Brain microvascular endothelial cell (primary cell): ENCODE results near the gene SASH3.

Experiments used
- DNase-seq: peaks from one replicate; pipeline ENCODE4 v3.0.0-alpha.2; 2020
- H3K27ac ChIP-seq: fragments of 250-450 bp; sonication (Bioruptor Pico); 2 replicates; pipeline ENCODE4 v1.5.1; 2020; ENCODE audit warnings: mild to moderate bottlenecking, moderate library complexity
- H3K27me3 ChIP-seq: fragments of 250-450 bp; sonication (Bioruptor Pico); replicated peaks from 2 replicates; pipeline ENCODE4 v1.5.1; 2020; ENCODE audit warnings: mild to moderate bottlenecking
- H3K36me3 ChIP-seq: fragments of 250-450 bp; sonication (Bioruptor Pico); replicated peaks from 2 replicates; pipeline ENCODE4 v1.5.1; 2020; ENCODE audit warnings: mild to moderate bottlenecking
- H3K4me3 ChIP-seq: 2 replicates; pipeline ENCODE4 v1.5.1; 2011; ENCODE audit warnings: low read depth, mild to moderate bottlenecking, control low read depth, low read length, moderate library complexity
- CTCF ChIP-seq: IDR thresholded peaks from 2 replicates; pipeline ENCODE4 v1.5.1; 2011; ENCODE audit warnings: low read depth, mild to moderate bottlenecking, moderate library complexity, low read length, control low read depth, inconsistent platforms; ENCODE audit errors: missing control alignments
- in situ Hi-C: cut with HindIII; loops from 2 replicates; pipeline ENCODE4 v1.10.0; 2017; ENCODE audit warnings: low sequenced_read_pairs, low pct_ligation_motif_present

The SASH3 gene

DNA sequence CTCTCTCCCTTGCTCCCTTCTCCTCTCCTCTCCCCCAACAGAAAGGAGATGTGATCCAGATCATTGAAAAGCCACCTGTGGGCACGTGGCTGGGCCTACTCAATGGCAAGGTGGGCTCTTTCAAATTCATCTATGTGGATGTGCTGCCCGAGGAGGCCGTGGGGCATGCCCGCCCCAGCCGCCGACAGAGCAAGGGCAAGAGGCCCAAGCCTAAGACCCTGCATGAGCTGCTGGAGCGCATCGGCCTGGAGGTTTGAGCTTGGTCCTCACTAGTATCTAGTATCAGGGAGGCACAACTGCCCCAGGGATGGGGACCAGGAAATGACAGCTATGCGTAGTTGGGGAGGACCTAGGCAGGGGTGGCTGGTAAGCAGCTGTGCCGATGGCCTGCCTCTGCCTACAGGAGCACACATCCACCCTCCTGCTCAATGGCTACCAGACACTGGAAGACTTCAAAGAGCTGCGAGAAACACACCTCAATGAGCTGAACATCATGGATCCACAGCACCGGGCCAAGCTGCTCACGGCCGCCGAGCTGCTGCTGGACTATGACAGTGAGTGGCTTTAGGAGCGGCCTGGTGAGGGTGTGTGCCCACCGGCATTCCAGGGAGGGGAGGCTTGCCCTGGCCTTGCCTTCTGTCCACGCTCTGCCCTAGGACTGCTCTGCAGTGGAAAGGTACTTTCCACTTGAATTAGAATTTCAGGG lies 13.0 kb downstream of the SASH3 start:
- no peak for TF ChIP-seq CTCF
- in situ Hi-C loops = no loop called here
- H3K4me3 ChIP-seq = no peak overlapping the region
- no peaks in the 10 kb centered on the region for H3K27me3 ChIP-seq
- no peaks in the 10 kb centered on the region for H3K36me3 ChIP-seq
- DNase-seq = no peak
- no peak overlapping the region for H3K27ac ChIP-seq

DNA sequence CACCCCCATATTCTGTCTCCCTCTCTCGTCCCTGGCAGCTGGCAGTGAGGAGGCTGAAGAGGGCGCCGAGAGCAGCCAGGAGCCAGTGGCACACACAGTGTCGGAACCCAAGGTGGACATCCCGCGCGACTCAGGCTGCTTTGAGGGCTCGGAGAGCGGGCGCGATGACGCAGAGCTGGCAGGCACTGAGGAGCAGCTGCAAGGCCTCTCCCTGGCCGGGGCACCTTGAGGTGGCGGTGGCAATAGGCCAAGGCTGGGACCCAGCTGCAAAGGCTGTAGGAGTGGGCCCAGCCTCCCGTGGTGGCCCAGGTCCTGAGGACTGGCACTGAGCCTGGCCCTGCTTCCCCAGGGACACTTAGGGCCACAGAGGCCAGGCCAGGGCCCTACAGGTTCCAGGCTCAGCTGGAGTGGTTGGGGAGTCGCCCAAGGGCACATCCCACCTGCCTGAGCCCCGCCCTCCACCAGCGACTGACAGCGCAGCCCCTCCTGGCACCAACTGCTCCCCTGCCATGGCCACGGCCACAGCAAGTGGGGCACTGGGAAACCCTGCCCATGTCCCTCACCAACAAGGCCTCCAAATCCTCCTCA lies 13.9 kb downstream of the SASH3 start:
- Histone ChIP-seq H3K27ac (no peak overlapping the region), H3K4me3 (no peak overlapping the region), H3K36me3 (no peaks in the 10 kb centered on the region), H3K27me3 (no peaks in the 10 kb centered on the region)
- DNase-seq = no peak
- TF ChIP-seq CTCF = no peak
- in situ Hi-C loops = no loop called here

GRCh38 chrX:129795584-129795983 lies 15.8 kb downstream of the SASH3 start:
- H3K27ac ChIP-seq = no peak overlapping the region
- in situ Hi-C loops = no loop called here
- no peak for DNase-seq
- no peaks in the 10 kb centered on the region for H3K27me3 ChIP-seq
- H3K4me3 ChIP-seq = no peak overlapping the region
- no peak for TF ChIP-seq CTCF
- no peaks in the 10 kb centered on the region for H3K36me3 ChIP-seq

DNA sequence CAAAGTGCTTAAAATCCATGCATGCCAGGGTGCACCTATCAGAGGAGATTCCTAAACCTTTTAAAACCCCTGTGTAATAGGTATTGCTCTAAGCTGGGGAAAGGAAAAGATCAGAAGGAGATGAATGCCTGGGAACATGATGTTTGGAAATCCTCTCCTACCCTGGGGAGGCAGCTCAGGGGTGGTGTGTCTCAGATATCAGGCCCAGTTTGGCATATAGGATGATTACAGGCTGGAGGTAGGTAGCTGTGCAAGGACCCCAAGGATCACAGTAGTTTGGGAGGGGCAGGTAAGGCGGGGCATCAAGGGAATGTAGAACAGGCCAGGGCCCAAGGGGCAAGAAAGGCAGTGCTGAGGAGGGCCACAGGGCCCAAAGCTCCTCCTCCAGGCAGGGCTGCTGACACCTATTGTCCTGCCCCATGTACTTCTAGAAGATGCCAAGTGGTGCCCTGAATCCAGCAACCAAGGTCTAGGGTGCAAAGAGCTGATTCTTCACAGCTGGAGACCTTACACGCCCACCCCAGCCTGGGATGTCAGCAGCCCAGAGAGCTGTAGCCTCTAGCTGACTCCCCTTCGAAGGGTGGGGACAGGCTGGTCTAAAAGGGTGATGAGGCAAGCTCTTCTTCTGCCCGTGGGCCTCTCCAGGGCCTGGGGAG lies 17.6 kb downstream of the SASH3 start:
- Histone ChIP-seq H3K4me3 (no peak overlapping the region), H3K36me3 (no peaks in the 10 kb centered on the region), H3K27me3 (no peaks in the 10 kb centered on the region), H3K27ac (no peak overlapping the region)
- in situ Hi-C loops = no loop called here
- no peak for DNase-seq
- no peak for TF ChIP-seq CTCF

DNA sequence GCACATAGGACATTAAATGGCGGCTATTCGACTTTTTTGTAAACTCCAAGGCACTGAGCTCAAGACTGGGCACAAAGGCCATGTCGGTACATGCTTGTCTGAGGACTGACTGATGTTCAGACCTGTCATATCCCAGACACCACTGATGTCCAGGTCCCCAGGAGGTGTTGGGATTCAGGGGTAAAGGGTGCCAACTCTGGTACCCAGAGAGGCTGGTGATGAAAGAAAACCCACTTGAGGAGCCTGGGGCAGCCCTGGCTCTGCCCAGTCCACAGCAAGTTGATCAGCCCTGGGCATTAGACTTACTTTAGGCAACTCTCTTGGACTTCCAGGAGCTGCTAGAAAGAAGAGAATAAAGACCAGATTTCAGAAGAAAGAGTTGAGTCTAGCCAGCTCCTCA lies 18.7 kb downstream of the SASH3 start:
- Histone ChIP-seq H3K36me3 (no peaks in the 10 kb centered on the region), H3K27ac (no peak overlapping the region), H3K27me3 (no peaks in the 10 kb centered on the region), H3K4me3 (no peak overlapping the region)
- TF ChIP-seq CTCF = no peak
- DNase-seq = no peak
- in situ Hi-C loops = no loop called here
